Right lobe of liver (tissue), 4 donors: ENCODE measurements around the gene TMTC1.

Experiments
- CTCF ChIP-seq, 4 donors: fragments of 200-600 bp in 3 of 4; fragments of 450-650 bp in 1 of 4; IDR thresholded peaks; one replicate each; pipeline versions ENCODE4 v1.5.1 to v1.8.0; 2016 to 2022; ENCODE audit warnings: antibody characterized with exemption in 4 of 4, mild to moderate bottlenecking in 2 of 4
- POLR2A ChIP-seq: fragments of 450-650 bp; IDR thresholded peaks from one replicate; pipeline ENCODE4 v1.6.1; 2017; ENCODE audit warnings: antibody characterized with exemption, mild to moderate bottlenecking
- donor health status: DM: no; HTN: no; CAD: no.
- donor health status: DM: no; HTN: no; CAD: no.
- donor health status: DM: no; HTN: yes; CAD: no.

- TF ChIP-seq CTCF (IDR thresholded peaks at IDR 0.05), result no peak
- no peak for TF ChIP-seq POLR2A
Measured at GRCh38 chr12:29620030-29620429, 163.7 kb downstream of the TMTC1 start.
